HUES6 (cell line): ENCODE data around the gene MYADML2.
"Not testable (repeated sequence)": the region's sequence is repeated elsewhere in the genome, so short reads cannot be mapped to it uniquely, and the experiment has no call there.

Experiments used
- H3K27ac ChIP-seq: 2 replicates; pipeline ENCODE4 v1.7.0; 2013; ENCODE audit warnings: low read depth, mild to moderate bottlenecking, low read length, inconsistent platforms
- H3K27me3 ChIP-seq: 2 replicates; pipeline ENCODE4 v1.6.1; 2013; ENCODE audit warnings: low read length; ENCODE audit not compliant: control insufficient read depth, insufficient read depth
- H3K36me3 ChIP-seq: 2 replicates; pipeline ENCODE4 v1.6.1; 2013; ENCODE audit warnings: low read length; ENCODE audit not compliant: control insufficient read depth, insufficient read depth
- H3K4me1 ChIP-seq: 2 replicates; pipeline ENCODE4 v1.6.1; 2013; ENCODE audit warnings: low read length; ENCODE audit not compliant: control insufficient read depth, insufficient read depth
- H3K4me3 ChIP-seq: 2 replicates; pipeline ENCODE4 v1.5.1; 2013; ENCODE audit warnings: low read depth, low read length
- H3K9ac ChIP-seq: one replicate; pipeline ENCODE4 v1.6.1; 2013; ENCODE audit warnings: mild to moderate bottlenecking, low read length
- H3K9me3 ChIP-seq: 2 replicates; pipeline ENCODE4 v1.6.1; 2013; ENCODE audit warnings: low read depth, low read length; ENCODE audit not compliant: control insufficient read depth, insufficient read depth

The MYADML2 gene

GRCh38 chr17:81987161-81987770 lies 40.2 kb upstream of the MYADML2 start:
- Histone ChIP-seq H3K9ac (no peak overlapping the region), H3K4me3 (no peak overlapping the region)

GRCh38 chr17:81986606-81987005 lies 39.6 kb upstream of the MYADML2 start:
- no peaks in the 10 kb centered on the region for H3K27me3 ChIP-seq
- peaks cover 44% of the 10 kb centered on the region for H3K36me3 ChIP-seq
- H3K9ac ChIP-seq = no peak overlapping the region
- H3K27ac ChIP-seq = no peak overlapping the region
- H3K4me1 ChIP-seq = peaks cover 13% of the 10 kb centered on the region
- no peak overlapping the region for H3K4me3 ChIP-seq
- H3K9me3 ChIP-seq = no peaks in the 10 kb centered on the region

More at GRCh38 chr17:81987161-81987770, 40.2 kb upstream of the MYADML2 start:
- H3K27me3 ChIP-seq = no peaks in the 10 kb centered on the region
- no peak overlapping the region for H3K27ac ChIP-seq
- peaks cover 18% of the 10 kb centered on the region for H3K4me1 ChIP-seq
- H3K9me3 ChIP-seq = no peaks in the 10 kb centered on the region
- H3K36me3 ChIP-seq = peaks cover 41% of the 10 kb centered on the region

- H3K4me3 ChIP-seq = no peak overlapping the region
- no peaks in the 10 kb centered on the region for H3K27me3 ChIP-seq
- no peak overlapping the region for H3K9ac ChIP-seq
- H3K27ac ChIP-seq = no peak overlapping the region
- H3K36me3 ChIP-seq = peaks cover 52% of the 10 kb centered on the region
- no peaks in the 10 kb centered on the region for H3K4me1 ChIP-seq
- H3K9me3 ChIP-seq = no peaks in the 10 kb centered on the region
Observed at GRCh38 chr17:81984773-81985410, 37.9 kb upstream of the MYADML2 start.

- H3K27me3 ChIP-seq = no peaks in the 10 kb centered on the region
- no peak overlapping the region for H3K4me3 ChIP-seq
- H3K36me3 ChIP-seq = peaks cover 49% of the 10 kb centered on the region
- no peaks in the 10 kb centered on the region for H3K9me3 ChIP-seq
- H3K4me1 ChIP-seq = no peaks in the 10 kb centered on the region
- no peak overlapping the region for H3K27ac ChIP-seq
- no peak overlapping the region for H3K9ac ChIP-seq
Observed at GRCh38 chr17:81983639-81984373, 36.8 kb upstream of the MYADML2 start.

GRCh38 chr17:81983011-81983638 lies 36.1 kb upstream of the MYADML2 start:
- Histone ChIP-seq H3K4me1 (no peaks in the 10 kb centered on the region), H3K27me3 (no peaks in the 10 kb centered on the region), H3K9ac (no peak overlapping the region), H3K4me3 (no peak overlapping the region), H3K36me3 (peaks cover 49% of the 10 kb centered on the region), H3K9me3 (no peaks in the 10 kb centered on the region), H3K27ac (no peak overlapping the region)

GRCh38 chr17:81981511-81981910 lies 34.5 kb upstream of the MYADML2 start:
- not testable (repeated sequence) for H3K9ac ChIP-seq, H3K9me3 ChIP-seq, H3K27me3 ChIP-seq, H3K27ac ChIP-seq, H3K4me3 ChIP-seq, H3K4me1 ChIP-seq
- peaks cover 39% of the 10 kb centered on the region for H3K36me3 ChIP-seq

GRCh38 chr17:81980707-81981343 lies 33.8 kb upstream of the MYADML2 start:
- Histone ChIP-seq H3K27me3 (peaks cover 12% of the 10 kb centered on the region), H3K4me1 (peaks cover 7% of the 10 kb centered on the region; the same call in 1 of the 2 replicates), H3K27ac (no peak overlapping the region), H3K36me3 (peaks cover 33% of the 10 kb centered on the region), H3K9ac (no peak overlapping the region), H3K9me3 (no peaks in the 10 kb centered on the region), H3K4me3 (no peak overlapping the region)

- Histone ChIP-seq H3K4me1 (peaks cover 7% of the 10 kb centered on the region; the same call in 1 of the 2 replicates), H3K9ac (no peak overlapping the region), H3K27me3 (peaks cover 13% of the 10 kb centered on the region), H3K9me3 (no peaks in the 10 kb centered on the region), H3K27ac (no peak overlapping the region), H3K4me3 (no peak overlapping the region), H3K36me3 (peaks cover 26% of the 10 kb centered on the region)
Observed at GRCh38 chr17:81980122-81980521, 33.1 kb upstream of the MYADML2 start.

GRCh38 chr17:81978524-81979298 lies 31.7 kb upstream of the MYADML2 start:
- Histone ChIP-seq H3K4me1 (peaks cover 7% of the 10 kb centered on the region; the same call in 1 of the 2 replicates), H3K9me3 (peaks cover 3% of the 10 kb centered on the region; the same call in 1 of the 2 replicates), H3K27me3 (peaks cover 13% of the 10 kb centered on the region), H3K27ac (no peak overlapping the region), H3K4me3 (peak overlapping the region; percentile 72), H3K36me3 (peaks cover 14% of the 10 kb centered on the region), H3K9ac (no peak overlapping the region)

- Histone ChIP-seq H3K36me3 (peaks cover 11% of the 10 kb centered on the region), H3K27ac (peak within 1 kb of the TSS; percentile 96; the same call in 1 of the 2 replicates), H3K9ac (peak within 1 kb of the TSS; percentile 95)
Observed at GRCh38 chr17:81977211-81977808, 30.3 kb upstream of the MYADML2 start, which contains the start of gene ASPSCR1. Gene ASPSCR1 (plus strand): TSS chr17:81977629. CDS start chr17:81977647, 18 bp downstream.

More at GRCh38 chr17:81977211-81977808, 30.3 kb upstream of the MYADML2 start, which contains the start of gene ASPSCR1:
- H3K4me1 ChIP-seq = peaks cover 7% of the 10 kb centered on the region; the same call in 1 of the 2 replicates
- peaks cover 12% of the 10 kb centered on the region; the same call in 1 of the 2 replicates for H3K9me3 ChIP-seq
- H3K27me3 ChIP-seq = peaks cover 13% of the 10 kb centered on the region
- peak within 1 kb of the TSS; percentile 72 for H3K4me3 ChIP-seq
